Neuron (in vitro differentiated cells): ENCODE results near the gene TCF7L2.

Experiments
- H2AFZ ChIP-seq: one replicate; pipeline ENCODE4 v1.6.1; 2013; ENCODE audit warnings: low read depth, mild to moderate bottlenecking, inconsistent platforms, low read length, moderate library complexity
- H3K27me3 ChIP-seq: one replicate; pipeline ENCODE4 v1.6.1; 2013; ENCODE audit warnings: low read length; ENCODE audit not compliant: insufficient read depth
- H3K36me3 ChIP-seq: one replicate; pipeline ENCODE4 v1.6.1; 2013; ENCODE audit warnings: low read length; ENCODE audit not compliant: insufficient read depth
- H3K4me1 ChIP-seq: one replicate; pipeline ENCODE4 v1.6.1; 2013; ENCODE audit warnings: low read length; ENCODE audit not compliant: insufficient read depth
- H3K4me3 ChIP-seq: 2 replicates; pipeline ENCODE4 v1.5.1; 2013; ENCODE audit warnings: mild to moderate bottlenecking, low read length, moderate library complexity
- H3K9me3 ChIP-seq: one replicate; pipeline ENCODE4 v1.6.1; 2013; ENCODE audit warnings: low read length

The TCF7L2 gene

DNA sequence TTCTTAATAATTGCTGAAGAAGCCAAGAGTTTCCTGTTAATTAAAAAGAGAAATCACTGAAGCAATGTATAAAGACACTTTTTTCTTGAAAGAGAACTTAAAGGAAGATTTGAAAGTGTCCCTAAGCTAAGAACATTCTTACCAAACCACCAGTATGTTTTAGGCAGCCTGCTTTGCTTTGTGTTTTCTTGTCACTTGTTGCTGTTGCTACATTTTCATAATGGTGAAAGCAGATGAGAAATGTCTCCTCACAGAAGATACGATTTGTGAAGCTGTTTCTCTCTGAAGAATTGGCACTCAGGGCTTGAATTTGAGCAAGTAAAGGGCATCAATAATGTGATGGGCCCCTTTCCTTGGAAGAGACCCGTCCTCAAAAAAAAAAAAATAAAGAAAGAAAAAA is 30.9 kb downstream of the TCF7L2 start:
- H2AFZ ChIP-seq: no peak overlapping the region
- no peaks in the 10 kb centered on the region for H3K9me3 ChIP-seq
- peaks cover 6% of the 10 kb centered on the region for H3K36me3 ChIP-seq
- no peak overlapping the region for H3K4me3 ChIP-seq
- no peaks in the 10 kb centered on the region for H3K27me3 ChIP-seq
- no peaks in the 10 kb centered on the region for H3K4me1 ChIP-seq

DNA sequence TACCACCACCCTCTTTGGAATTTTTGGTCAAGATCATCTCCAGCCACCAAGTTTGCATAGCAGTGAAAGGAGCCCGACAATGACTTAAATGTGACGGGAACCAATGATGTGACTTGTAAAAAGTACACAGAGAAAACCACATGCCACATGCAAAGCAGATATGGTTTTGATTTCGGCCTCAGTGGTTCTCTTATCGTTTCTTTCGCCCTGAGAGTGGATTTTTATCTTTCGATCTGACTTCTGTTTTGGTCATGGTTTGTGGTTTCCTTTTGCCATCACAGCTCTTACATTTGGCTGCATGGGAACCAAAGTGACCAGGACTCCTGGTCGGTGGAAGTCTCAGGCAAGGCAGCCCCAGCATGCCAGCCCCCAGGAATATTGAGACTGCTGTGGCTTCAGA is 31.5 kb downstream of the TCF7L2 start:
- H3K36me3 ChIP-seq: peaks cover 2% of the 10 kb centered on the region

DNA sequence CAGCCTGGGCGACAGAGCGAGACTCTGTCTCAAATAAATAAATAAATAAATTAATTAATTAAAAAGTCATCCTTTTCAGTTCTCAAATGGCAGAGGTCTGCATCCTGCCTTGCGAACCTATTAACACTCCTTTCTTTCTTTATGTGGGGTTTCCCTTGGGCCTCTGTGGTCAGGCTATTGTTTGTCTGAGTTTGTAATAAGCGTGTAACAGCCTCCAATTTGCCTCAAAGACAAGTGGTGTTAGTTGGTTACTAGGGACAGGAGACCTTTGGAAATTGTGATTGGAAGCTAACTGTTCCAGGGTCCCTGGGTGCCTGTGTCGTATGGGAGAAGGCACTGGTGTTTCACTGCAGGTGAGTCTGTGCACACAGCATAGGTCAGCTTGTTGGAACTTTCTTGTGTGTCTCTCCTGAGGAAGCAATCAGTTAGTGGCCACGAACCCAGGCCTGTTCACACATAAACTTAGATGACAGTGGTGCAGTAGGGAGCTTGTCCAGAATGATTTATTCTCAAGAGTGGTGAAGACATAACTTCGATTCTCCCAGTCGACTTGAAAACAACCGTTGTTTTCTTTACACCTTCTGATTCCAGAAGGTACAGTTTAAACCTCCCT is 33.5 kb downstream of the TCF7L2 start:
- Histone ChIP-seq H3K27me3 (no peaks in the 10 kb centered on the region), H3K9me3 (no peaks in the 10 kb centered on the region), H3K36me3 (peaks cover 4% of the 10 kb centered on the region), H2AFZ (no peak overlapping the region), H3K4me1 (no peaks in the 10 kb centered on the region), H3K4me3 (no peak overlapping the region)

More for the DNA sequence above, 31.5 kb downstream of the TCF7L2 start:
- H2AFZ ChIP-seq: no peak overlapping the region
- H3K4me1 ChIP-seq: no peaks in the 10 kb centered on the region
- H3K27me3 ChIP-seq: no peaks in the 10 kb centered on the region
- H3K4me3 ChIP-seq: no peak overlapping the region
- no peaks in the 10 kb centered on the region for H3K9me3 ChIP-seq

- H3K4me1 ChIP-seq: no peaks in the 10 kb centered on the region
- H3K27me3 ChIP-seq: no peaks in the 10 kb centered on the region
- no peak overlapping the region for H3K4me3 ChIP-seq
- H3K9me3 ChIP-seq: no peaks in the 10 kb centered on the region
- H3K36me3 ChIP-seq: peaks cover 4% of the 10 kb centered on the region
- H2AFZ ChIP-seq: no peak overlapping the region
Measured at GRCh38 chr10:112984756-112985155, 34.7 kb downstream of the TCF7L2 start.

GRCh38 chr10:112985690-112986543 is 35.9 kb downstream of the TCF7L2 start:
- H3K27me3 ChIP-seq: no peaks in the 10 kb centered on the region
- no peak overlapping the region for H2AFZ ChIP-seq
- peaks cover 2% of the 10 kb centered on the region for H3K9me3 ChIP-seq
- no peak overlapping the region for H3K4me3 ChIP-seq
- no peaks in the 10 kb centered on the region for H3K4me1 ChIP-seq
- peaks cover 6% of the 10 kb centered on the region for H3K36me3 ChIP-seq

- H2AFZ ChIP-seq: no peak overlapping the region
- peaks cover 7% of the 10 kb centered on the region for H3K36me3 ChIP-seq
- no peaks in the 10 kb centered on the region for H3K27me3 ChIP-seq
- H3K4me3 ChIP-seq: no peak overlapping the region
- no peaks in the 10 kb centered on the region for H3K4me1 ChIP-seq
- peaks cover 3% of the 10 kb centered on the region for H3K9me3 ChIP-seq
Measured at GRCh38 chr10:112986544-112987190, 36.6 kb downstream of the TCF7L2 start.

GRCh38 chr10:112988839-112989406 is 38.9 kb downstream of the TCF7L2 start:
- H3K9me3 ChIP-seq: peaks cover 3% of the 10 kb centered on the region
- H3K36me3 ChIP-seq: peaks cover 11% of the 10 kb centered on the region
- H3K27me3 ChIP-seq: no peaks in the 10 kb centered on the region
- no peaks in the 10 kb centered on the region for H3K4me1 ChIP-seq
- no peak overlapping the region for H3K4me3 ChIP-seq
- H2AFZ ChIP-seq: no peak overlapping the region

DNA sequence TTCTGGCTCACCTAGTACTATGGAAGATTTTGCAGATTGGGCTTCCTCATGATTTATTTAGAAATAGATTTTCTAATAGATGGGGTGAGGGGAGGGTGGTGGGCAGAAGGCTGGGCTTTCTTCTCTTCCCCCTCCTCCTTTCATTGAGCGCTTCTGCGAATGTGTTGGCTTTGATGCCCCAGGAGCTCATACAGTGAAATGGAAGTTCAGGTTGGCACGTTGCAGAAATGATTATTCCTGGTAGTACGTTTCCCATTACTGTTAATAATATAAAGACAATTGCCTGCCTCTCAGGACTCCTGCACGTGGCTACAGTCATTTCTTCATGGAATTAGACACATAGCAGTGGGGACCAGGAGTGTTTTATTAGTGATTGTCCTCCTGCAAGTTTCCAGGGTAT is 39.8 kb downstream of the TCF7L2 start:
- H3K27me3 ChIP-seq: no peaks in the 10 kb centered on the region
- peaks cover 3% of the 10 kb centered on the region for H3K9me3 ChIP-seq
- no peak overlapping the region for H3K4me3 ChIP-seq
- no peak overlapping the region for H2AFZ ChIP-seq
- H3K4me1 ChIP-seq: no peaks in the 10 kb centered on the region
- H3K36me3 ChIP-seq: peaks cover 11% of the 10 kb centered on the region

DNA sequence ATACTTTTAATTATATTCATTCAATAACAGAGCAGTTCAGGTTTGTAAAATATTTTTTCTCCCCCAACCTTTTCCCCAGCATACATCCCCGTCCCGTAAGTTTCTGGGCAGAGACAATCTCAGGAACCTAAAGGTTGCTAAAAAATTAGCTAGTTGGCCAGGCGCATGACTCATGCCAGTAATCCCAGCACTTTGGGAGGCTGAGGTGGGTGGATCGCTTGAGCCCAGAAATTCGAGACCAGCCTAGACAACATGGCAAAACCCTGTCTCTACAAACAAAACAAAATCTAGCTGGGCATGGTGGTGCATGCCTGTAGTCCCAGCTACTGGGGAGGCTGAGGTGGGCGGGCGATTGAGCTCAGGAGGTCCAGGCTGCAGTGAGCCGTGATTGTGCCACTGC is 40.2 kb downstream of the TCF7L2 start:
- peaks cover 3% of the 10 kb centered on the region for H3K9me3 ChIP-seq
- H3K4me3 ChIP-seq: no peak overlapping the region
- H3K36me3 ChIP-seq: peaks cover 14% of the 10 kb centered on the region
- no peaks in the 10 kb centered on the region for H3K27me3 ChIP-seq
- no peaks in the 10 kb centered on the region for H3K4me1 ChIP-seq
- no peak overlapping the region for H2AFZ ChIP-seq

- H2AFZ ChIP-seq: no peak overlapping the region
- no peaks in the 10 kb centered on the region for H3K4me1 ChIP-seq
- H3K4me3 ChIP-seq: no peak overlapping the region
- H3K27me3 ChIP-seq: no peaks in the 10 kb centered on the region
- peaks cover 16% of the 10 kb centered on the region for H3K36me3 ChIP-seq
- peaks cover 5% of the 10 kb centered on the region for H3K9me3 ChIP-seq
Measured at GRCh38 chr10:112991888-112992491, 41.9 kb downstream of the TCF7L2 start.

- no peaks in the 10 kb centered on the region for H3K27me3 ChIP-seq
- no peak overlapping the region for H2AFZ ChIP-seq
- H3K4me1 ChIP-seq: no peaks in the 10 kb centered on the region
- H3K9me3 ChIP-seq: peaks cover 2% of the 10 kb centered on the region
- H3K4me3 ChIP-seq: no peak overlapping the region
- H3K36me3 ChIP-seq: peaks cover 11% of the 10 kb centered on the region
Measured at GRCh38 chr10:112996462-112996861, 46.4 kb downstream of the TCF7L2 start.

DNA sequence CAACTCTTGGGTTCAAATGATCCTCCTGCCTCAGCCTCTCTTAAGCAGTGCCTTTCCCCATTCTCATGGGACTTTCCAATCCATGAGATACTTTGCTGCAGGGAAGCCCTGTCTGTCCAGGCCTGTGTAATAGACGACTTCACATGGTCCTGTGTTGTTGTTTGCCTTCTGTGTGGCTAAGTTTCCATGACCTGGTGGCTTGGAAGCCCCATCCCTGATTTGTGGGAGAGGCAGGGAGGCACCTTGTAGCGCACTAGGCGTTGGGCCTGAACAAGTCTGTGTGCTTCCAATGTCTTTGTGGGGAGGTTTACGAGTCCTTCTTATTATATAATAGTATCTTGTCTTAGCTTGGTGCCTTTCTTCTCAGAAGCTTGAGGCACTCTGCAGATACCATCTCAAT is 49.1 kb downstream of the TCF7L2 start:
- H3K36me3 ChIP-seq: peaks cover 12% of the 10 kb centered on the region
- H3K4me3 ChIP-seq: no peak overlapping the region
- H3K9me3 ChIP-seq: peaks cover 2% of the 10 kb centered on the region
- no peak overlapping the region for H2AFZ ChIP-seq
- H3K27me3 ChIP-seq: no peaks in the 10 kb centered on the region
- H3K4me1 ChIP-seq: peaks cover 19% of the 10 kb centered on the region

GRCh38 chr10:113000442-113000841 is 50.4 kb downstream of the TCF7L2 start:
- peaks cover 9% of the 10 kb centered on the region for H3K36me3 ChIP-seq

More at GRCh38 chr10:113000442-113000841, 50.4 kb downstream of the TCF7L2 start:
- Histone ChIP-seq H3K9me3 (peaks cover under 1% of the 10 kb centered on the region), H3K4me3 (no peak overlapping the region), H2AFZ (no peak overlapping the region), H3K4me1 (peaks cover 19% of the 10 kb centered on the region), H3K27me3 (no peaks in the 10 kb centered on the region)
